ENCODE results near the gene PAFAH1B1. TPM values are rescaled to one million over a fixed set of nuclear protein-coding genes. Genes with fewer than 3 reads are reported as not detected.

The PAFAH1B1 gene
- total RNA-seq, 2 donors from 2014 or later = 39.7 to 60.3 TPM

GRCh38 chr17:2635675-2636074 lies 42.2 kb downstream of the PAFAH1B1 start:
- H3K27me3 ChIP-seq = no peaks in the 10 kb centered on the region
- peaks cover 0 to 6% of the 10 kb centered on the region in 2 donors for H3K36me3 ChIP-seq (replicated peaks in 1 of 2; ENCODE audit: insufficient read depth in 1 of 2, low read depth in 2 of 2)
- H3K4me3 ChIP-seq = no peak overlapping the region
- H3K27ac ChIP-seq = no peak overlapping the region
- WGBS, 2 donors = 69 to 83% methylated on average over 2 of the region's 2 CpGs
- peaks cover 47% of the 10 kb centered on the region for H3K4me1 ChIP-seq
- TF ChIP-seq CTCF (IDR thresholded peaks at IDR 0.05) (no peak), POLR2A (IDR thresholded peaks at IDR 0.05) (no peak)
- intact Hi-C loops (cut with DNase I) = no loop called here
- no peak for DNase-seq
- no peaks in the 10 kb centered on the region for H3K9me3 ChIP-seq
- no peak for ATAC-seq

GRCh38 chr17:2636169-2636930 lies 42.9 kb downstream of the PAFAH1B1 start:
- intact Hi-C loops (cut with DNase I) = no loop called here
- Histone ChIP-seq H3K36me3 (replicated peaks in 1 of 2; ENCODE audit: insufficient read depth in 1 of 2, low read depth in 2 of 2) (peaks cover 0 to 6% of the 10 kb centered on the region in 2 donors), H3K27ac (no peak overlapping the region), H3K4me3 (no peak overlapping the region), H3K4me1 (peaks cover 47% of the 10 kb centered on the region), H3K27me3 (no peaks in the 10 kb centered on the region), H3K9me3 (no peaks in the 10 kb centered on the region)
- 76 to 82% methylated on average over 13 of the region's 13 CpGs for WGBS, 2 donors
- ATAC-seq = no peak
- no peak for DNase-seq
- TF ChIP-seq CTCF (IDR thresholded peaks at IDR 0.05) (no peak), POLR2A (IDR thresholded peaks at IDR 0.05) (no peak)

- Histone ChIP-seq H3K27me3 (no peaks in the 10 kb centered on the region), H3K27ac (no peak overlapping the region), H3K4me3 (no peak overlapping the region), H3K4me1 (peaks cover 47% of the 10 kb centered on the region), H3K9me3 (no peaks in the 10 kb centered on the region), H3K36me3 (replicated peaks in 1 of 2; ENCODE audit: insufficient read depth in 1 of 2, low read depth in 2 of 2) (peaks cover 6 to 9% of the 10 kb centered on the region in 2 donors)
- intact Hi-C loops (cut with DNase I) = no loop called here
- ATAC-seq = peak; percentile 59
- DNase-seq = no peak
- 59 to 60% methylated on average over 6 of the region's 6 CpGs for WGBS, 2 donors
- no peak for TF ChIP-seq POLR2A (IDR thresholded peaks at IDR 0.05)
- no peak for TF ChIP-seq CTCF (IDR thresholded peaks at IDR 0.05)
Observed at GRCh38 chr17:2637422-2637821, 44.0 kb downstream of the PAFAH1B1 start.

- Histone ChIP-seq H3K36me3 (replicated peaks in 1 of 2; ENCODE audit: insufficient read depth in 1 of 2, low read depth in 2 of 2) (peaks cover 2 to 7% of the 10 kb centered on the region in 2 donors), H3K4me1 (no peaks in the 10 kb centered on the region), H3K27me3 (no peaks in the 10 kb centered on the region), H3K4me3 (no peak overlapping the region), H3K9me3 (no peaks in the 10 kb centered on the region), H3K27ac (no peak overlapping the region)
- WGBS, 2 donors = 64 to 73% methylated on average over 6 of the region's 6 CpGs
- DNase-seq (no peak), ATAC-seq (no peak)
- intact Hi-C loops (cut with DNase I) = no loop called here
- TF ChIP-seq POLR2A (IDR thresholded peaks at IDR 0.05) (no peak), CTCF (IDR thresholded peaks at IDR 0.05) (no peak)
Observed at GRCh38 chr17:2644971-2645370, 51.5 kb downstream of the PAFAH1B1 start.

GRCh38 chr17:2647957-2648356 lies 54.5 kb downstream of the PAFAH1B1 start:
- Histone ChIP-seq H3K27me3 (no peaks in the 10 kb centered on the region), H3K36me3 (replicated peaks in 1 of 2; ENCODE audit: insufficient read depth in 1 of 2, low read depth in 2 of 2) (no peaks in the 10 kb centered on the region), H3K27ac (no peak overlapping the region), H3K9me3 (no peaks in the 10 kb centered on the region), H3K4me1 (no peaks in the 10 kb centered on the region), H3K4me3 (no peak overlapping the region)
- DNase-seq (no peak), ATAC-seq (no peak)
- 90 to 95% methylated on average over 6 of the region's 6 CpGs for WGBS, 2 donors
- TF ChIP-seq POLR2A (IDR thresholded peaks at IDR 0.05) = no peak
- intact Hi-C loops (cut with DNase I) = no loop called here
